22Rv1 (cell line): ENCODE results near the gene CA5B.

Experiments used
- H3K27ac ChIP-seq: fragments of 450-650 bp; 2 replicates; pipeline ENCODE4 v1.5.1; 2017
- ZFX ChIP-seq: fragments of 450-650 bp; IDR thresholded peaks from 2 replicates; pipeline ENCODE4 v1.6.1; 2017; ENCODE audit warnings: antibody characterized with exemption, borderline replicate concordance
- TF ChIP-seq, protein P1 (sequence below): fragments of 450-650 bp; IDR thresholded peaks from 2 replicates; pipeline ENCODE4 v1.5.1; 2017; ENCODE audit warnings: mild to moderate bottlenecking

Gene CA5B

DNA sequence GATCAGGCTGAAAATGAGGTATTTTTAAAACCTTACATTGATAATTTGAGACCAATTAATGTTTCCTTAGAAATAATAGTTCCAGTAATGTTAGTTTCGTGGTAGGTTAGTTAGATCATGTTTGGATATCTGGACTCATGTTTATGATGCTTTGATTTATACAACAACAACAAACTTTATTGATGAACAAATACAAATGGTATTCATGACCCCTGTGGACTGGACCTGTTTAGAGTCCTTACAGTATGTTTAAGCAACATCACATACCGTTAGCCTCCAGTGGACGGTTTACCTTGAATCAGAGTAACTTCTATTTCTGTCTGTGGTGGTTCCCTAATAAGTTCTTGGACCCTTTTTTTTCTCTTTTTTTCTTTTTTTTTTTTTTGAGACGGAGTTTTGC, 70.2 kb downstream of the CA5B start:
- H3K27ac ChIP-seq: no peak overlapping the region
- TF ChIP-seq, protein P1, sequence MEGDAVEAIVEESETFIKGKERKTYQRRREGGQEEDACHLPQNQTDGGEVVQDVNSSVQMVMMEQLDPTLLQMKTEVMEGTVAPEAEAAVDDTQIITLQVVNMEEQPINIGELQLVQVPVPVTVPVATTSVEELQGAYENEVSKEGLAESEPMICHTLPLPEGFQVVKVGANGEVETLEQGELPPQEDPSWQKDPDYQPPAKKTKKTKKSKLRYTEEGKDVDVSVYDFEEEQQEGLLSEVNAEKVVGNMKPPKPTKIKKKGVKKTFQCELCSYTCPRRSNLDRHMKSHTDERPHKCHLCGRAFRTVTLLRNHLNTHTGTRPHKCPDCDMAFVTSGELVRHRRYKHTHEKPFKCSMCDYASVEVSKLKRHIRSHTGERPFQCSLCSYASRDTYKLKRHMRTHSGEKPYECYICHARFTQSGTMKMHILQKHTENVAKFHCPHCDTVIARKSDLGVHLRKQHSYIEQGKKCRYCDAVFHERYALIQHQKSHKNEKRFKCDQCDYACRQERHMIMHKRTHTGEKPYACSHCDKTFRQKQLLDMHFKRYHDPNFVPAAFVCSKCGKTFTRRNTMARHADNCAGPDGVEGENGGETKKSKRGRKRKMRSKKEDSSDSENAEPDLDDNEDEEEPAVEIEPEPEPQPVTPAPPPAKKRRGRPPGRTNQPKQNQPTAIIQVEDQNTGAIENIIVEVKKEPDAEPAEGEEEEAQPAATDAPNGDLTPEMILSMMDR: no peak
- no peak for TF ChIP-seq ZFX

DNA sequence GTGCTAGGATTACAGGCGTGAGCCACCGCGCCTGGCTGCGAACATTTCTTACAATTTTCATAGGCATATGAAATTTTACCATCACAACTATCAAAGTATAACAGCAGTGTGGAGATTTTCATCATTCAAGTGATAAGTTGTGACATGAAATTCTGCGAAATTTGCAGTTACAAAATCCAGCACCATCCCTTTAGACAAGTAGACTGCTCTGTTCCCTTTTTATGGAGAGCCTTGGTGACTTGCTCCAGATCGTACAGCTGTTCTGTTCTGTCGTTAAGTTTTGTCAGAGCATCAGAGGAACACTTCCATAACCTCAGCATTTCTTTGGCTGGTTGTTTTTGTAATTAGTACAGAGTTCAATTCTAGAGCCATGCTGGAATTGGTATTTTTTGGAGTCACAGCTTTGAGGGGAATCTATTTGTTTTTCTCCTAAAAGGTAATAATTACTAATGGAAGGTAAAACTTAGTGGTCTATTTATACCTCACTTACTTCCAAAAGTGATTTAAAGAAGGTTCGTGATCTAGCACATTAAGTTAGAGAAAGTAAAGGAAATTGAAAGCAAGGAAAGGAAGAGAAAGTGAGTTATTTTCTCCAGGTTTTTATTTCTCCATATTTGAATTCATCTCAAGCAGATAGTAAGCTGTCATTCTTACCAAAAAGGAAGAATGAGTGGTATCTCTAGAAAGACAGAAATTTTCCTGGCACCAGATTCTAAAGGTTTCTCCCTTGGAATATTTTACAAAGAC, 74.3 kb downstream of the CA5B start:
- no peak overlapping the region for H3K27ac ChIP-seq
- TF ChIP-seq, protein P1: no peak
- no peak for TF ChIP-seq ZFX

DNA sequence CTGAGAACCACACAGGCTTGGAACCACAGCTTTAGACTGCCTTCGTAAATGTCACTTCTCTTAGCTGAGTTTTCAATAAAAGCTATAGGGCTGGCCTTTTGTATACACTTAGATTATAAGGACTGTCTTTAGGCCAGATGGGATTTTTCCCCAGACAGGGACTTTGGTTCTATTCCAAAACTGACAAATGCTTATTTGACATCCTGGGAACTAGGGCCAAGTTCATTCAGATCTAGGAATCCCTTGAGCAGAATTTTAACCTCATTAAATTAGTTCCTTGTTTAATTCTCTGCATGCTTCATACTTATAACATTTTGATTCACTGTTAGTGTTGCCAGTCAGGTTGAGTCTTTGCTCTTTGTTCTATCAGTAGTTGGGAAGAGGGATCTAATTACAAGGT, 75.3 kb downstream of the CA5B start:
- H3K27ac ChIP-seq: no peak overlapping the region

DNA sequence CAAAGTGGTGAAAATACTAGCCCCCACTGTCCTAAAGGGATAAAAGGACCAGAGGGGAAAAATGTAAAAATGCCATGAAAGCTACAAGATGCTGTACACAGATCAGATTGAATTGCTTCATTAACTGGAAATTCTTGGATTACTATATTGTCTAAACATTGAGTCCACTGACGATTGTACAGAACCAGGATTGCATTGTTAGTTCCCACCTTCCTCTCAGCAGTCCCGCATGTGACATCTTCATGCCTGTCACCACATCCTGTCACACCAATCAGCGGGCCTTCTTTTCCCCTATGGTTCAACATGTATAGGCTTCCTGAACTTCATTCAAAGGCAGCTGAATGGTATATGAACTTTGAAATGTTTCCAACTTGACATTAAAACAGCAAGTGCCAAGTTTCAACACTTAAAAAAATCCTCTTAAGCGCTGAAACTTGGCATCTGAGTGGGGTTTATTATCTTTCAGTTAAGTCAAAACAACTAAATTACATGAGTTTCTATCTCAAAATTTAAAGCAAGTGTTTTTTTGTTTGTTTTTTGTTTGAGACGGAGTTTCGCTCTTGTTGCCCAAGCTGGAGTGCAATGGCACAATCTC, 76.8 kb downstream of the CA5B start:
- no peak for TF ChIP-seq ZFX
- TF ChIP-seq, protein P1: no peak

More for the DNA sequence above, 75.3 kb downstream of the CA5B start:
- TF ChIP-seq, protein P1: no peak
- no peak for TF ChIP-seq ZFX

DNA sequence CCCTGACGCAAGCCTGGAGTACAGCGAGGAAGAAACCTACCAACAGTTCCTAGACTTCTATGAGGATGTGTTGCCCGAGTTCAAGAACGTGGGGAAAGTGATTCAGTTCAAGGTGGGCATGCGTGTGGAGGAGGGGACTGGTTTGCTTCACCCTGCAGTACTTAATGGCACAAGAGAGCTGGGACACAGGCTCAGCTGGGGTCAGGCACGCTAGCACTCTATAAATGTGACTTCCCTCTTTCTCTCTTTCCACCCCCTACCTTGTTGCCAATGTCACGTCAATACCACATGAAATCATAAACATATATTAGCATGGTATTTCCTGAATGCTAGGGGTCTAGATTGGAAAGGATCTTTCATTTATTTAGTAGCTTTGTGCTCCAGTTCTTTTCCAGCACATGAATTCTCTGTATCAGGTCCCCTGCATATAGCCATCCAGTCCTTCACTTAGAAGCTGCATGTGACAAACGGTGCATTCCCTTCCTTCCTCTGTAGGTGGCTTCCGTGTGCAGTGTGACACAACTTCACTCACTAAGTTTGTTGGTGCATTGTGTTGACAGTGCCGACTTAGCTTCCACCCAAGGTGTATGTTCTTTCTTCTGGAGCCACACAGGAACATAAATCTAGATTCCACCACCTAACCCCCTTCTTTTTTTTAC, 77.8 kb downstream of the CA5B start:
- no peak for TF ChIP-seq ZFX
- TF ChIP-seq, protein P1: peak; percentile 22; the same call in 1 of the 2 replicates
- H3K27ac ChIP-seq: no peak overlapping the region

More for the DNA sequence above, 76.8 kb downstream of the CA5B start:
- no peak overlapping the region for H3K27ac ChIP-seq

DNA sequence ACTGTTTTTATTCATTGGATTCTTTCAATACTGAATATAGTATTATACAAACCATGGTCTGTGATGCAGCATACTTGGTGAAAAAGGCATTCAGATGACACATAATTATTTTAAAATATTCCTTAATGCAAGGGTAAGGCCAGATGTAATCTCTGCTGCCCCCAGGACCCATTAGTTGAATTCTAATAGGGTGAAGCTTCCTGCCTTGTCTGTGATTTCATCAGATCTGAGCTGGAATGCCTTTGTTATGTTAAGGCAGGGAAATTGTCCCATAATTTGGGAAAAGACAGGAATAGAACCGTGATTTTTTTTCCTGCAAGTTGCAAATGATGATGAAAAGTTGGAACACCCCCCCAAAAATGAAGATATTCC, 78.4 kb downstream of the CA5B start:
- no peak for TF ChIP-seq ZFX
- TF ChIP-seq, protein P1: no peak
- no peak overlapping the region for H3K27ac ChIP-seq

DNA sequence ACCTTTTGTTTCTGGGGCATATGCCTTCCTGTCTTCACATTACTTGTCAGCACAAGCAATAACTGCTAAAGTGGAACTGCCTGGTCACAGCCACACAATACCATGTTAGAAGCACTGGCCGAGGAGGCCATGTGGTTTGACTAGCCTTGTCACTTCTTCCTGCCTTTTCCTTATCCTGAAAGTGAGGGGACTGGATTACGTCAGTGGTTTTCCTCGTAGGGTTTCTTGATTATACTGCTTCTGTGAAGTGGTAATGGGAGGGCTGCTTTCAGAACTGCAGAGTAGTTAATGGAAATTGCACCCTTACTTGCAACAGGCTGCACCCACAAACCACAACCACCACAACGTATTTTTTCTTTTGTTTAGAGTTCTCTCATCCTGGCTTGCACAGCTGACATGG, 78.8 kb downstream of the CA5B start:
- H3K27ac ChIP-seq: no peak overlapping the region
- no peak for TF ChIP-seq ZFX
- TF ChIP-seq, protein P1: no peak
